ENCODE measurements around the gene MAP7D2.

- no peak for TF ChIP-seq CTCF (IDR thresholded peaks at IDR 0.05 in 2 of 3, conservative IDR thresholded peaks at IDR 0.05 in 1 of 3; ENCODE audit: borderline replicate concordance in 1 of 3, insufficient read depth in 1 of 3, low read depth in 2 of 3, low read length in 2 of 3)
- TF ChIP-seq RAD21 (IDR thresholded peaks at IDR 0.05; ENCODE audit: low read depth): no peak
- TF ChIP-seq CEBPB (IDR thresholded peaks at IDR 0.05; ENCODE audit: low read depth): 0 out of 2 replicates have a peak, but pooled peaks have one; percentile 14
- no peak for TF ChIP-seq POLR2A (IDR thresholded peaks at IDR 0.05; ENCODE audit: borderline replicate concordance, extremely low read depth, insufficient read depth, insufficient read length)
- peak; percentile 29; the same call in 1 of the 2 replicates for TF ChIP-seq JUND (IDR thresholded peaks at IDR 0.05)
- no peak for TF ChIP-seq POLR2AphosphoS5 (IDR thresholded peaks at IDR 0.05; ENCODE audit: low read depth, low read length)
- no peak for TF ChIP-seq EZH2 (IDR thresholded peaks at IDR 0.05)
- peak; percentile 17; the same call in 1 of the 2 replicates for TF ChIP-seq MAX (IDR thresholded peaks at IDR 0.05)
These were observed 48.8 kb downstream of the MAP7D2 start for GRCh38 chrX:20067709-20068561.

Measured in HCT116 (cell line).